ENCODE data around the gene SLC25A40.
"Not testable (repeated sequence)": the region's sequence is repeated elsewhere in the genome, so short reads cannot be mapped to it uniquely, and the experiment has no call there.

Gene SLC25A40

GRCh38 chr7:87918740-87919139, 42.6 kb upstream of the SLC25A40 start:
- Histone ChIP-seq H3K27ac (replicated peaks) (no peak overlapping the region), H3K27me3 (ENCODE audit: insufficient read depth, poor library complexity, severe bottlenecking) (no peaks in the 10 kb centered on the region), H3K4me3 (replicated peaks; ENCODE audit: insufficient read depth, low read length) (no peak overlapping the region)
- TF ChIP-seq SPI1 (IDR thresholded peaks at IDR 0.05; ENCODE audit: borderline replicate concordance, low read depth) (no peak), POLR2AphosphoS5 (IDR thresholded peaks at IDR 0.05; ENCODE audit: low read depth) (no peak), REST (IDR thresholded peaks at IDR 0.05; ENCODE audit: insufficient replicate concordance, low read depth) (no peak), CTCF (IDR thresholded peaks at IDR 0.05; ENCODE audit: insufficient read depth, low read length) (no peak), GABPA (IDR thresholded peaks at IDR 0.05; ENCODE audit: low read depth) (no peak)
- no peak for DNase-seq (ENCODE audit: low read depth in 1 of 2, low spot score in 1 of 2)

- peak; percentile 10 to 50 for DNase-seq (ENCODE audit: low read depth in 1 of 2, low spot score in 1 of 2)
- no peak overlapping the region for H3K27ac ChIP-seq (replicated peaks)
- no peaks in the 10 kb centered on the region for H3K27me3 ChIP-seq (ENCODE audit: insufficient read depth, poor library complexity, severe bottlenecking)
- TF ChIP-seq REST (IDR thresholded peaks at IDR 0.05; ENCODE audit: insufficient replicate concordance, low read depth) (no peak), POLR2AphosphoS5 (IDR thresholded peaks at IDR 0.05; ENCODE audit: low read depth) (no peak), GABPA (IDR thresholded peaks at IDR 0.05; ENCODE audit: low read depth) (no peak), SPI1 (IDR thresholded peaks at IDR 0.05; ENCODE audit: borderline replicate concordance, low read depth) (no peak)
- no peak overlapping the region for H3K4me3 ChIP-seq (replicated peaks; ENCODE audit: insufficient read depth, low read length)
Measured at GRCh38 chr7:87912121-87912520, 36.0 kb upstream of the SLC25A40 start.

- TF ChIP-seq POLR2AphosphoS5 (IDR thresholded peaks at IDR 0.05; ENCODE audit: low read depth): 0 out of 2 replicates have a peak, but pooled peaks have one; percentile 20
Measured at GRCh38 chr7:87908814-87909213, 32.7 kb upstream of the SLC25A40 start.

GRCh38 chr7:87907136-87907906, 31.2 kb upstream of the SLC25A40 start:
- H3K4me3 ChIP-seq (replicated peaks; ENCODE audit: insufficient read depth, low read length); H3K27me3 ChIP-seq (ENCODE audit: insufficient read depth, poor library complexity, severe bottlenecking); H3K27ac ChIP-seq (replicated peaks); DNase-seq (ENCODE audit: low read depth in 1 of 2, low spot score in 1 of 2): not testable (repeated sequence)

More at GRCh38 chr7:87908814-87909213, 32.7 kb upstream of the SLC25A40 start:
- not testable (repeated sequence) for H3K4me3 ChIP-seq (replicated peaks; ENCODE audit: insufficient read depth, low read length); H3K27me3 ChIP-seq (ENCODE audit: insufficient read depth, poor library complexity, severe bottlenecking); H3K27ac ChIP-seq (replicated peaks); DNase-seq (ENCODE audit: low read depth in 1 of 2, low spot score in 1 of 2)

- Histone ChIP-seq H3K27ac (replicated peaks) (no peak overlapping the region), H3K4me3 (replicated peaks; ENCODE audit: insufficient read depth, low read length) (no peak overlapping the region), H3K27me3 (ENCODE audit: insufficient read depth, poor library complexity, severe bottlenecking) (no peaks in the 10 kb centered on the region)
- no peak for DNase-seq (ENCODE audit: low read depth in 1 of 2, low spot score in 1 of 2)
- TF ChIP-seq REST (IDR thresholded peaks at IDR 0.05; ENCODE audit: insufficient replicate concordance, low read depth): no peak
- no peak for TF ChIP-seq POLR2AphosphoS5 (IDR thresholded peaks at IDR 0.05; ENCODE audit: low read depth)
- no peak for TF ChIP-seq GABPA (IDR thresholded peaks at IDR 0.05; ENCODE audit: low read depth)
Measured at GRCh38 chr7:87899255-87899654, 23.1 kb upstream of the SLC25A40 start.

Measured in HL-60 (cell line).